Fibroblast of skin of left quadriceps (primary cell): Measurements from ENCODE around the gene SPIB.
A peak's percentile ranks its signal among the peaks of the same experiment; 100 is the strongest.
"Not testable (repeated sequence)": the region's sequence is repeated elsewhere in the genome, so short reads cannot be mapped to it uniquely, and the experiment has no call there.

Experiments
- DNase-seq, 2 experiments: peaks; one replicate each; pipeline ENCODE4 v3.0.0-alpha.2; 2013; ENCODE audit warnings: low read depth in 2 of 2

Gene SPIB

GRCh38 chr19:50437862-50438449 lies 19.2 kb downstream of the SPIB start:
- DNase-seq, result no peak

- DNase-seq, result not testable (repeated sequence)
Observed at GRCh38 chr19:50439130-50439529, 20.4 kb downstream of the SPIB start.

- DNase-seq, result no peak
Observed at GRCh38 chr19:50444059-50444458, 25.3 kb downstream of the SPIB start.

DNA sequence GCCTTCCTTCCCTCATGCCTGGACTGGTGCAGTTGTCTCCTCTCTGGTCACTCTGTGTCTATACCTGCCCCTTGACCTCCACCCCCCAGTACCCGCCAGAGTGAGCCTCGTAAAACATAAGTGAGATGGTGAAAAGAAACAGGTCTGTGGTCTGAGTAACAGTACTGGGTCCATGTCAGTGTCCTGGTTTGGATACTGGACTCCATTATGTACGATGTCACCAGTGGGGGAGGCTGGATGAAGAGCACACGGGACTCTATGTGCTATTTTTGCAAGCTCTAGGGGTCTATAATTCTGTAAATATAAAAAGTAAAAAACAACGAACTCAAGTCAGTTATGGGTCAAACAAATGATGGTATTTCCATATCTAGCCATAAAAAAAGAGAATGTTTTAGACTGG lies 28.3 kb downstream of the SPIB start:
- no peak for DNase-seq

DNA sequence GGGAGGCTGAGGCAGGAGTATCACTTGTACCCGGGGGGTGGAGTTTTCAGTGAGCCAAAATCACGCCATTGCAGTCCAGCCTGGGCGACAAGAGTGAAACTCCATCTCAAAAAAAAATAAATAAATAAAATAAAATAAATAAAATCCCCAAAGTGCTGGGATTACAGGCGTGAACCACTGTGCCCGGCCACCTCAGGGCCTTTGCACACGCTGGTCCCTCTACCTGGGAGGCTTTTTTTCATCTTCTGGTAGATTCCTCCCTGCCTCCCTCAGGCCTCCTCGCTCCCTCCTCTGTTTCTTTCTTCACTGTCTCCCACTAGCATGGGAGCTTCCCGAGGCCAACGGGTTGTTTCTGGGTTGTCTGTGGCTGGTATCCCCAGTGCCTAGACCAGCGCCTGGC lies 29.0 kb downstream of the SPIB start:
- DNase-seq, result no peak

- no peak for DNase-seq
Observed at GRCh38 chr19:50449236-50449899, 30.6 kb downstream of the SPIB start.

DNA sequence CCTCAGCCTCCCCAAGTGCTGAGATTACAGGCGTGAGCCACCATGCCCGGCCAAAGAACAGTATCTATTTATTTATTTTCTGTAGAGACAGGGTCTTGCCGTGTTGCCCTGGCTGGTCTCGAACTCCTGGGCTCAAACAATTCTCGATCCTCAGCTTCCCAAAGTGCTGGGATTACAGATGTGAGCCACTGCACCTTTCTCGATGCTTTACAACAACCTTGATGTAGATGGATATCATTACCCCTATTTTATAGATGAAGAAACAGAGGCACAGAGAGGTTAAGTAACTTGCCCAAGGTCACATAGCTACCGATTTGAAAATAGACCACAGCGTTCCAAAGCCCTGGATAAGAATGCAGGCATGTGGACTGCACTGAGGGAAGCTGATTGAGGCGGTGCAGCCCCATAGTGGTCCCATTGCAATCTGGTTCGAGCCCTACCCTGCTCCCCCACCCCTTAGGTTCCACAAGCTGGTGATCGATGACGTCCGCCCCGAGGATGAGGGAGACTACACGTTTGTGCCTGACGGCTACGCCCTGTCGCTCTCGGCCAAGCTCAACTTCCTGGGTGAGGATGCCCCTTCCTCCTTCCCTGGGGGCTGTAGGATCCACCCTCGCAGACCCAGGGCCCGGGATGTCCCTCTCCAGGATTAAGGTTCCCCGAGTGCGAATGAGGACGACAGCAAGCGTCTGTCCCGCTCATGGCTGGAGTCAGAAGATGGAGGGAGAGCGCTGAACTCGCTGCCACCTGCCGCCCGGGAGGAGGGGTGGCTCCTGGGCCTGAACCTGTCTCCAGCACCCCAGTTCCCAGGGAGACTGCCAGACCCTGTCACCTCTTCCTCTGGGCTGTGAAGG lies 31.9 kb downstream of the SPIB start:
- no peak for DNase-seq

DNA sequence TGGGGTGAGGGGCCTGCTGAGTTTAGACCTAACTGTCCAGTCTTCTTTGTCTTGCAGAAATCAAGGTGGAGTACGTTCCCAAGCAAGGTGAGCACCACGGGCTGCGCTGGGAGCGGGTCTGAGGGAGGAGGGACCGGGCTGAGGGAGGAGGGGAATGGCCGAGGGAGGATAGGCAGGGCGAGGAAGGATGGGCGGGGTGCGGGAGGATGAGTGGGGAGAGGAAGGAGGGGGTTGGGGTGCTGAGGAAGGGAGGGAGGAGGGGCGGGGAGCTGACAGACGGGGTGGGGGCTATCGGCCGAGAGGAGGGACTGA lies 32.4 kb downstream of the SPIB start:
- DNase-seq, result no peak

GRCh38 chr19:50453243-50453642 lies 34.5 kb downstream of the SPIB start:
- DNase-seq, result no peak

DNA sequence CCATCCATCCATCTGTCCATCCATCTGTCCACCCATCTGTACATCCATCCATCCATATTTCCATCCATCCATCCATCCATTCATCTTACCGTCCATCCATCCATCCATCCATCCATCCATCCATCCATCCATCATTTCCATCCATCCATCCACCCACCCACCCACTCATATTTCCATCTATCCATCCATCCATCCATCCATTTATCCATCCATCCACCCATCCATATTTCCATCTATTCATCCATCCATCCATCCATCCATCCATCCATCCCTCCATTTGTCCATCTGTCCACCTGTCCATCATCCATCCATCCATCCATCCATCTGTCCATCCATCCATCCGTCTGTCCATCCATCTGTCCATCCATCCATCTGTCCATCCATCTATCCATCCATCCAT lies 37.3 kb downstream of the SPIB start:
- DNase-seq, result no peak

- DNase-seq, result no peak
Observed at GRCh38 chr19:50457300-50457699, 38.6 kb downstream of the SPIB start.

DNA sequence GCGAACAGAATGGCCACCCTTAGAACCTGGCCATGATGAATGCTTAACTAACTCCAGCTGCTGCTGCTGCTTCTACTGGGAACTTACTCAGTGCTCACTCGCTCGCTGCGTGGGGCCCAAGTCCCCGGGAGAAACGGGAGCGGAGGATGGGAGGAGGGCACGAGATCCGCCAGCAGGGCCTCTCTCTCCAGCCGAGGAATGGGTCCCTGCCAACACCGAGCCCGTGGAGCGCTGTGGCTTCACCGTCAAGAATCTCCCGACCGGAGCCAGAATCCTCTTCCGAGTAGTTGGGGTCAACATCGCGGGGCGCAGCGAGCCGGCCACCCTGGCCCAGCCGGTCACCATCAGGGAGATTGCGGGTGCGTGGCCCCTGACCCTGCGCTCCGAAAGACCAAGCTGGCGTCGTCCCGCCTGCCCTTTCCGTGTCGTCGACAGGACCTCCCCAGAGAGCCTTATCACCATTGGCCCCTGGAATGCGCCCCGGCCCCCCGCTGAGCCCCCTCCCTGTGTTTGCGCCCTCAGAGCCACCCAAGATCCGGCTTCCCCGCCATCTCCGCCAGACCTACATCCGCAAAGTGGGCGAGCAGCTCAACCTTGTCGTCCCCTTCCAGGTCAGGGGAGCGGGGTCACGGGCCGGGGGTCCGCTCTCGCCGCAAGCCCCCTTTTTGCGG lies 39.8 kb downstream of the SPIB start:
- DNase-seq, result no peak

- DNase-seq, result no peak
Observed at GRCh38 chr19:50459067-50459456, 40.3 kb downstream of the SPIB start.

DNA sequence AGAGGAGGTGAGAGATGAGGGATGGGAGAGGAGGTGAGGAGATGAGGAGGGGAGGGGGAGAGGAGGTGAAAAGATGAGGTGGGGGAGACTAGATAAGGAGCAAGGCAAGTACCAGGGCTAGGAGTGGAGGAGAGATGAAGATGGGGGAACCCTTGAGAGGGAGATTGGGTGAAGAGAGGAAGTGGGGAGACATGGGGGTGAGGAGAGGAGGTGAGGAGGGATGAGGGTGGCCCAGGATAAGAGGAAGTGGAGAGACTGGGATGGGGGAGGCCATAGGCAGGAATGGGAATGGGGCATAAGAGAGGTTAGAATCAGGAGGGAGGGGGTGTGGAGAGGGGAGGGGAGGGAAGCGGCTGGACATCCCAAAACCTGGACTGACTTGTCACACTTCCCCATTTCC lies 40.9 kb downstream of the SPIB start:
- DNase-seq, result no peak

- no peak for DNase-seq
Observed at GRCh38 chr19:50460161-50460765, 41.5 kb downstream of the SPIB start.

DNA sequence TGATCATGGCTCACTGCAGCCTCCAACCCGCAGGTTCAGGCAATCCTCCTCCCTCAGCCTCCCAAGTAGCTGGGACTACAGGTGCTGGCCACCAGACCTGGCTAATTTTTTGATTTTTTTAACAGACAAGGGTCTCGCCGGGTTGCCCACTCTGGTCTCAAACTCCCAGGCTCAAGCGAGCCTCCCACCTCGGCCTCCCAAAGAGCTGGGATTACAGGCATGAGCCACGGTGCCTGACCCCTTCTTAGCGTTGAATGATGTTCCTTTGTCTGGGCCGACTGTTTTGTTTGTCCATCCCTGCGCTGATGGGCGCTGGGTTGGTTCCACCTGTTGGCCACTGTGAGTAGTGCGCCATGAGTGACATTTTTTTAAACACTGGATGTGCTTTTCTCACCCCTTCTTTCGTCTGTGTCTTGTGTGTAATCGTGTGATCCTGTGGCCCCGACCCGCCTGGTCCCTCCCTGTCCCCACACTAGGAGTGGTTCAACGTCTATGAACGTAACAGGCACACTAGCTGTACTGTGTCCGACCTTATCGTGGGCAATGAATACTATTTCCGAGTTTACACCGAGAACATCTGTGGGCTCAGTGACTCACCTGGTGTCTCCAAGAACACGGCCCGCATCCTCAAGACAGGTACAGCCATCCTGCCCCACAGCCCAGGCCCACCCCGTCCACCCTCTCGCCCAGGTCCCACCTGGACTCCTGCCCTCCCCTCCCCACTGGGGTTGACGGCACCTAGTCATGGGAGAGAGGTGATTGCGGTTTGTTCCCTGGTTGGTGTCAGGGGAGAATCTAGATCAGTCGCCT lies 42.5 kb downstream of the SPIB start:
- DNase-seq, result peak in 1 of 2 experiments; percentile 16

DNA sequence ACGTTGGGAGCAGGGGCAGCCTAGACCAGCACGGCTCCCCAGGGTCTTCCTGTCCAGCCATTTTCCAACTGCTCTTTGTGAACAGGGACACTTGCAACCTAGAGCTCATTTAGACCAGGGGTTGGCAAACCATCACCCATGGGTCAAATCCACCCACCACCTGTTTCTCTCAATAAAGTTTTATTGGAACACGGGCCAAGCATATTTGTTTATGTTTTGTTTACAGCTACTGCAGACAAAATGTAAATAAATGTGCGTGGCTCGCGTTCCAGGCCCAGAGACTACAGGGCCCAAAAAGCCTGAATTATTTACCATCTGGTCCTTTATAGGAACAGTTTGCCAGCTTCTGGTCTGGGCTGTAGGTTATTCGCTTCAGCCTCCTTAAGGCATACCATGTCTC lies 44.2 kb downstream of the SPIB start:
- no peak for DNase-seq

GRCh38 chr19:50464348-50464747 lies 45.6 kb downstream of the SPIB start:
- DNase-seq, result no peak

DNA sequence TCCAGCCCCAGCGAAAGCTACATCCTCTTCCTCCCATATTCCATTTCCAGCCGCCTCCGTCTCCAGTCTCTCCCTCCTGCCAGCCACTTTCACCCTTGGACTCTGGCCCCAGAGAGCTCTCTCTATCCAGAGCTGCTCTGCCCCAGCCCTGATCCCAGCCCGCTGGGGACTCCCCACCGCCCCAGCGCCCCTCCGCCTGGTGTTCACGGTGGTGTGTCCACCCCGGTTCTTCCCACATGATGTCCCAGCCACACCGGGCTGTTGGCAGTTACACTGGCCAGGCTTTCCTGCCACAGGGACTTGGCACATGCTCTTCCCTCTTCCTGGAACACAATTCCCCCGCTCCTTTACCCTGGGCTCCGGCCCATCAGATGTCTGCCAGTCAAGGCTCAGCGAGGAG lies 46.3 kb downstream of the SPIB start:
- DNase-seq, result no peak

DNA sequence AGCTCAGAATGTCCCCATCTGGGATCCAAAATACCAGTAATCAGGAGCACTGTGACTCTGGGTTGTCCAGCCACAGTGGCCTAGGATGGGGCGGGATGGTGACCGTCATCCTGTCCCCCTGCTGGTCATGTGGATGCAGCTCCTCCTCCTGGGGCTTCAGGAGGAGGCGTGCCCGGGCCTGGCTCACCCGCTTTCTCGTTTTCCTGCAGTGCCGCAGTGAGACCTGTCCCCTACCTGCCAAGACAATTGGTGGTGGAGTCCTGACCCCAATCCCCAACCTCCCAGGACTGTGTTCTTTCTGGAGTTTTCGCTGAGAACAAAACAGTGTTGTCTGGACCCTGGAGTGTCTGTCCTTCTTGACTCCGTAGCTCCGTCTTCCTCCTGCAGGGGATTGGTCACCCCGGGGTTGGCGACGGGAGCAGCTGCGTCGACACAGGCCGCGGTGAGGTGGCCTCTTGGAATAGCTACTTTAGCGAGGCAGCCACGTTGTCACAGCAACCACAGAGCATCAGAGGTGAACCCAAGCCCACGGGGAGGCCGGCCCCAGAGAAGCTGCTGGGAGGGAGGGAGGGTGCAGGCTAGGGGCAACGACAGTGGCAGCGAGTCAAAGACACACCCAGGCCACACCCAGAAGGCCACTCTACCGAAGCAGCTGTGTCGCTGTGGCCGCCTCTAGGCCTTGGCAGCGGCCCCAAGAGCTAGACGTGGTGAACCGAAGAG lies 47.4 kb downstream of the SPIB start:
- no peak for DNase-seq

DNA sequence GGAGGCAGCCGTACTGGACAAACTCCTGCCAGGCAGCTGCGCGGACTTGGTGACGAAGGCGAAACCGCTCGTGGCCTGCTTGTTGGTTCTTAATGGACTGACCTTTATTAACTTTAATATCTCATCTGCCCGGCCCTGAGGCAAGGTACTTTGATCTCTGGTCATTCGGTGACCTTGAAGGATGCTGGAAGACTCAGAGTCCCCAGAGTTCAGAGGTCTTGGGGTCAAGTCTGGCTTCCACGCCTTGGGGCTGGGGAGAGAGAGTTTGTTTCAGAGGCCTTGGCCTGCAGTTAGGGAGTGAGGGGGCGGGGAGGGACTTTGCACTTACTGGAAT lies 47.9 kb downstream of the SPIB start:
- no peak for DNase-seq
